CD8-positive, alpha-beta memory T cell (primary cell): ENCODE measurements around the gene POU2F1. TPM values are rescaled to one million over a fixed set of nuclear protein-coding genes. Genes with fewer than 3 reads are reported as not detected.
A peak's percentile ranks its signal among the peaks of the same experiment; 100 is the strongest.

ENCODE experiments used
- CTCF ChIA-PET: fragments of 350-600 bp; sonication (Branson Sonifier 250); formaldehyde crosslinking; loops from one replicate; lab custom pipeline; 2021; ENCODE audit warnings: antibody characterized with exemption; lab: Charles Lee
- POLR2A ChIA-PET: fragments of 350-600 bp; sonication (Branson Sonifier 250); formaldehyde crosslinking; loops from one replicate; lab custom pipeline; 2021; ENCODE audit warnings: antibody characterized with exemption; lab: Charles Lee
- DNase-seq, 5 donors: peaks; one replicate each; pipeline versions ENCODE4 v3.0.0 to v3.0.0-alpha.2; 2020 to 2022; ENCODE audit warnings: mixed read lengths in 1 of 5
- H3K27ac ChIP-seq: one replicate; pipeline ENCODE4 v1.7.0; 2013; ENCODE audit warnings: low read depth, mild to moderate bottlenecking, low read length, moderate library complexity
- H3K27me3 ChIP-seq: 2 replicates; pipeline ENCODE4 v1.7.0; 2013; ENCODE audit warnings: low read length, mild to moderate bottlenecking; ENCODE audit not compliant: insufficient read depth, poor library complexity, severe bottlenecking
- H3K36me3 ChIP-seq: 2 replicates; pipeline ENCODE4 v1.7.0; 2013; ENCODE audit warnings: mild to moderate bottlenecking, low read length, moderate library complexity; ENCODE audit not compliant: insufficient read depth
- H3K4me1 ChIP-seq: 2 replicates; pipeline ENCODE4 v1.7.0; 2013; ENCODE audit warnings: mild to moderate bottlenecking, low read length, moderate library complexity; ENCODE audit not compliant: insufficient read depth
- H3K4me3 ChIP-seq: 2 replicates; pipeline ENCODE4 v1.7.0; 2013; ENCODE audit warnings: mild to moderate bottlenecking, low read length
- H3K9me3 ChIP-seq: 2 replicates; pipeline ENCODE4 v1.7.0; 2013; ENCODE audit warnings: mild to moderate bottlenecking, low read length
- H3K27ac Mint-ChIP-seq, 8 donors: one replicate each; pipeline ENCODE4 v1.8.0; 2020 to 2021; ENCODE audit warnings: mixed read lengths in 8 of 8, mild to moderate bottlenecking in 6 of 8, inconsistent platforms in 3 of 8, moderate library complexity in 3 of 8
- H3K27me3 Mint-ChIP-seq, 2 donors: one replicate each; pipeline ENCODE4 v1.8.0; 2020 to 2021; ENCODE audit warnings: mixed read lengths in 2 of 2, mild to moderate bottlenecking in 1 of 2, moderate library complexity in 1 of 2
- H3K36me3 Mint-ChIP-seq, 3 donors: one replicate each; pipeline ENCODE4 v1.8.0; 2020 to 2021; ENCODE audit warnings: mixed read lengths in 3 of 3, inconsistent platforms in 1 of 3, mild to moderate bottlenecking in 1 of 3
- H3K4me1 Mint-ChIP-seq, 3 donors: one replicate each; pipeline ENCODE4 v1.8.0; 2020 to 2021; ENCODE audit warnings: mixed read lengths in 3 of 3, inconsistent platforms in 1 of 3, mild to moderate bottlenecking in 1 of 3
- H3K4me3 Mint-ChIP-seq, 7 donors: one replicate each; pipeline ENCODE4 v1.8.0; 2020 to 2021; ENCODE audit warnings: mixed read lengths in 7 of 7, mild to moderate bottlenecking in 6 of 7, moderate library complexity in 4 of 7, inconsistent platforms in 2 of 7
- H3K9me3 Mint-ChIP-seq, 5 donors: one replicate each; pipeline ENCODE4 v1.8.0; 2020 to 2022; ENCODE audit warnings: mixed read lengths in 5 of 5, mild to moderate bottlenecking in 3 of 5, moderate library complexity in 2 of 5, inconsistent platforms in 1 of 5
- polyA plus RNA-seq: library from polyadenylated mRNA; unstranded; fragments of 300-500 nt; fragmentation: Illumina TruSeq; gene quantifications from one replicate; pipeline ENCODE4 v1.2.3, GENCODE V29; 2021
- total RNA-seq, 2 experiments: library from RNA; stranded (reverse); gene quantifications; one replicate each; pipeline ENCODE4 v1.2.3, GENCODE V29; 2021

POU2F1 gene
- total and polyA plus RNA-seq, 3 experiments from 2014 or later, result 11.8 to 13.5 (median 12.3) TPM

- Mint-ChIP-seq H3K4me1 (peaks cover 54 to 88% (median 71%) of the 10 kb centered on the region in 3 donors), H3K27ac (peak overlapping the region; percentile 14 to 93 (median 78)), H3K27me3 (no peaks in the 10 kb centered on the region), H3K4me3 (peak overlapping the region in 4 of 7 donors; percentile 24 to 69 (median 34)), H3K36me3 (peaks cover 0 to 71% (median 0%) of the 10 kb centered on the region in 3 donors), H3K9me3 (no peaks in the 10 kb centered on the region)
- Histone ChIP-seq H3K4me3 (no peak overlapping the region), H3K4me1 (peaks cover 90% of the 10 kb centered on the region), H3K27ac (no peak overlapping the region), H3K27me3 (no peaks in the 10 kb centered on the region), H3K9me3 (no peaks in the 10 kb centered on the region), H3K36me3 (no peaks in the 10 kb centered on the region)
- ChIA-PET CTCF (interaction anchor here (1.3 to 4.2 kb wide), 2 partner anchors 10 to 14 kb away, joined by 3 to 20 read pairs; no protein-coding TSS in a partner anchor), POLR2A (interaction anchor here (2.4 kb wide), 1 partner anchor 9 kb away, joined by 10 read pairs; no protein-coding TSS in a partner anchor)
- DNase-seq, result no peak
Measured at GRCh38 chr1:167465018-167465417, 244.3 kb downstream of the POU2F1 start.

GRCh38 chr1:167465743-167466142 is 245.1 kb downstream of the POU2F1 start:
- Histone ChIP-seq H3K36me3 (no peaks in the 10 kb centered on the region), H3K4me1 (peaks cover 88% of the 10 kb centered on the region)
- CTCF ChIA-PET, result interaction anchor here (0.8 to 4.2 kb wide), 3 partner anchors 11 to 68 kb away, joined by 3 to 20 read pairs (median 3); no protein-coding TSS in a partner anchor

GRCh38 chr1:167467126-167467710 is 246.5 kb downstream of the POU2F1 start:
- H3K27ac ChIP-seq, result no peak overlapping the region

More at GRCh38 chr1:167465743-167466142, 245.1 kb downstream of the POU2F1 start:
- Mint-ChIP-seq H3K27ac (peak overlapping the region; percentile 11 to 93 (median 64)), H3K4me3 (peak overlapping the region in 1 of 7 donors; percentile 25), H3K27me3 (no peaks in the 10 kb centered on the region), H3K9me3 (no peaks in the 10 kb centered on the region), H3K4me1 (peaks cover 51 to 89% (median 68%) of the 10 kb centered on the region in 3 donors), H3K36me3 (peaks cover 0 to 67% (median 0%) of the 10 kb centered on the region in 3 donors)
- no peaks in the 10 kb centered on the region for H3K27me3 ChIP-seq
- no peak for DNase-seq
- H3K4me3 ChIP-seq, result no peak overlapping the region
- POLR2A ChIA-PET, result interaction anchor here (2.4 kb wide), 1 partner anchor 10 kb away, joined by 10 read pairs; no protein-coding TSS in a partner anchor
- H3K9me3 ChIP-seq, result no peaks in the 10 kb centered on the region
- H3K27ac ChIP-seq, result no peak overlapping the region

GRCh38 chr1:167467752-167468151 is 247.1 kb downstream of the POU2F1 start:
- ChIA-PET CTCF (interaction anchor here (1.4 to 4.2 kb wide), 5 partner anchors 10 to 65 kb away, joined by 4 to 20 read pairs (median 4); no protein-coding TSS in a partner anchor), POLR2A (interaction anchor here (1.2 kb wide), 1 partner anchor 13 kb away, joined by 3 read pairs; no protein-coding TSS in a partner anchor)
- Mint-ChIP-seq H3K4me1 (peaks cover 58 to 91% (median 78%) of the 10 kb centered on the region in 3 donors), H3K9me3 (no peaks in the 10 kb centered on the region), H3K4me3 (no peak overlapping the region), H3K27ac (peak overlapping the region in 5 of 8 donors; percentile 29 to 70 (median 51)), H3K27me3 (no peaks in the 10 kb centered on the region), H3K36me3 (peaks cover 0 to 61% (median 3%) of the 10 kb centered on the region in 3 donors)
- Histone ChIP-seq H3K9me3 (no peaks in the 10 kb centered on the region), H3K36me3 (no peaks in the 10 kb centered on the region), H3K4me3 (no peak overlapping the region), H3K27me3 (no peaks in the 10 kb centered on the region), H3K4me1 (peaks cover 88% of the 10 kb centered on the region), H3K27ac (no peak overlapping the region)
- DNase-seq, result no peak

More at GRCh38 chr1:167467126-167467710, 246.5 kb downstream of the POU2F1 start:
- H3K27me3 ChIP-seq, result no peaks in the 10 kb centered on the region
- ChIA-PET POLR2A (interaction anchor here (1.2 kb wide), 1 partner anchor 12 kb away, joined by 3 read pairs; no protein-coding TSS in a partner anchor), CTCF (interaction anchor here (1.4 to 4.2 kb wide), 4 partner anchors 10 to 66 kb away, joined by 4 to 20 read pairs (median 5); no protein-coding TSS in a partner anchor)
- H3K4me1 Mint-ChIP-seq, result peaks cover 55 to 89% (median 76%) of the 10 kb centered on the region in 3 donors
- no peak overlapping the region for H3K4me3 ChIP-seq
- no peaks in the 10 kb centered on the region for H3K27me3 Mint-ChIP-seq
- H3K36me3 Mint-ChIP-seq, result peaks cover 0 to 59% (median 2%) of the 10 kb centered on the region in 3 donors
- DNase-seq, result no peak
- peaks cover 88% of the 10 kb centered on the region for H3K4me1 ChIP-seq
- H3K9me3 ChIP-seq, result no peaks in the 10 kb centered on the region
- H3K9me3 Mint-ChIP-seq, result no peaks in the 10 kb centered on the region
- no peak overlapping the region for H3K4me3 Mint-ChIP-seq
- H3K27ac Mint-ChIP-seq, result peak overlapping the region in 5 of 8 donors; percentile 34 to 70 (median 64)
- no peaks in the 10 kb centered on the region for H3K36me3 ChIP-seq

- H3K4me3 ChIP-seq, result no peak overlapping the region
- POLR2A ChIA-PET, result no interaction called here
- no peak overlapping the region for H3K4me3 Mint-ChIP-seq
- peaks cover 0 to 53% (median 4%) of the 10 kb centered on the region in 3 donors for H3K36me3 Mint-ChIP-seq
- CTCF ChIA-PET, result interaction anchor here (1.5 to 2.4 kb wide), 2 partner anchors 31 to 64 kb away, joined by 4 to 6 read pairs; no protein-coding TSS in a partner anchor
- no peak overlapping the region for H3K27ac ChIP-seq
- H3K4me1 Mint-ChIP-seq, result peaks cover 62 to 91% (median 78%) of the 10 kb centered on the region in 3 donors
- DNase-seq, result no peak
- peaks cover 89% of the 10 kb centered on the region for H3K4me1 ChIP-seq
- peak overlapping the region; percentile 9 to 94 (median 58) for H3K27ac Mint-ChIP-seq
- H3K27me3 Mint-ChIP-seq, result no peaks in the 10 kb centered on the region
- no peaks in the 10 kb centered on the region for H3K9me3 ChIP-seq
- H3K27me3 ChIP-seq, result no peaks in the 10 kb centered on the region
- no peaks in the 10 kb centered on the region for H3K36me3 ChIP-seq
- no peaks in the 10 kb centered on the region for H3K9me3 Mint-ChIP-seq
Measured at GRCh38 chr1:167469280-167469965, 248.7 kb downstream of the POU2F1 start.

GRCh38 chr1:167471568-167471967 is 250.9 kb downstream of the POU2F1 start:
- peak overlapping the region in 7 of 8 donors; percentile 41 to 81 (median 60) for H3K27ac Mint-ChIP-seq
- peaks cover 63 to 93% (median 80%) of the 10 kb centered on the region in 3 donors for H3K4me1 Mint-ChIP-seq
- no peak for DNase-seq
- peaks cover under 1 to 45% (median 4%) of the 10 kb centered on the region in 3 donors for H3K36me3 Mint-ChIP-seq
- H3K9me3 Mint-ChIP-seq, result no peaks in the 10 kb centered on the region
- H3K4me1 ChIP-seq, result peaks cover 90% of the 10 kb centered on the region
- no peak overlapping the region for H3K27ac ChIP-seq
- H3K27me3 Mint-ChIP-seq, result no peaks in the 10 kb centered on the region
- CTCF ChIA-PET, result interaction anchor here (1.3 kb wide), 1 partner anchor 36 kb away, joined by 6 read pairs; no protein-coding TSS in a partner anchor
- peak overlapping the region in 1 of 7 donors; percentile 28 for H3K4me3 Mint-ChIP-seq
- H3K27me3 ChIP-seq, result no peaks in the 10 kb centered on the region
- POLR2A ChIA-PET, result interaction anchor here (1.5 kb wide), 1 partner anchor 16 kb away, joined by 5 read pairs; no protein-coding TSS in a partner anchor
- H3K9me3 ChIP-seq, result no peaks in the 10 kb centered on the region
- H3K4me3 ChIP-seq, result no peak overlapping the region
- no peaks in the 10 kb centered on the region for H3K36me3 ChIP-seq

GRCh38 chr1:167472752-167473521 is 252.3 kb downstream of the POU2F1 start:
- no peaks in the 10 kb centered on the region for H3K27me3 ChIP-seq
- H3K4me3 ChIP-seq, result peak overlapping the region; percentile 5
- Mint-ChIP-seq H3K36me3 (peaks cover 7 to 50% (median 8%) of the 10 kb centered on the region in 3 donors), H3K4me3 (peak overlapping the region; percentile 4 to 82 (median 75)), H3K9me3 (no peaks in the 10 kb centered on the region), H3K4me1 (peaks cover 76 to 96% (median 87%) of the 10 kb centered on the region in 3 donors), H3K27ac (peak overlapping the region; percentile 38 to 98 (median 84)), H3K27me3 (no peaks in the 10 kb centered on the region)
- no peak for DNase-seq
- H3K9me3 ChIP-seq, result no peaks in the 10 kb centered on the region
- ChIA-PET CTCF (interaction anchor here (0.5 to 2.1 kb wide), 5 partner anchors 25 to 45 kb away, joined by 3 to 6 read pairs (median 3); partner anchors contain the start of gene CD247), POLR2A (interaction anchor here (0.6 to 1.1 kb wide), 2 partner anchors 25 to 80 kb away, joined by 3 to 8 read pairs; no protein-coding TSS in a partner anchor)
- no peaks in the 10 kb centered on the region for H3K36me3 ChIP-seq
- H3K4me1 ChIP-seq, result peaks cover 95% of the 10 kb centered on the region
- H3K27ac ChIP-seq, result no peak overlapping the region
